ENCODE measurements around the gene ABHD6.
A peak's percentile ranks its signal among the peaks of the same experiment; 100 is the strongest.

Gene ABHD6

GRCh38 chr3:58250093-58250707 lies 12.6 kb downstream of the ABHD6 start:
- no peak overlapping the region for H3K27ac ChIP-seq (ENCODE audit: insufficient read depth in 1 of 2, low read depth in 1 of 2, low read length in 2 of 2, poor library complexity in 1 of 2, severe bottlenecking in 2 of 2)
- DNase-seq = no peak
- H3K27me3 ChIP-seq (replicated peaks in 2 of 5; ENCODE audit: control insufficient read depth in 4 of 5, insufficient read depth in 5 of 5, low read length in 4 of 5) = no peaks in the 10 kb centered on the region
- H3K36me3 ChIP-seq (ENCODE audit: control insufficient read depth in 4 of 4, insufficient read depth in 4 of 4, low read length in 3 of 4) = no peaks in the 10 kb centered on the region
- ChIA-PET POLR2A (interaction anchor here (0.7 kb wide), 1 partner anchor 27 kb away, joined by 3 read pairs; no protein-coding TSS in a partner anchor), CTCF (interaction anchor here (1.0 to 1.9 kb wide), 4 partner anchors 10 to 56 kb away, joined by 4 to 7 read pairs (median 4); partner anchors contain the start of genes HTD2 and RPP14)
- H3K4me1 ChIP-seq (ENCODE audit: control extremely low read depth in 1 of 4, control insufficient read depth in 4 of 4, insufficient read depth in 4 of 4, low read length in 3 of 4) = no peaks in the 10 kb centered on the region
- H3K9me3 ChIP-seq (ENCODE audit: control extremely low read depth in 1 of 5, control insufficient read depth in 4 of 5, insufficient read depth in 2 of 5, low read depth in 1 of 5, low read length in 4 of 5) = no peaks in the 10 kb centered on the region
- no peak overlapping the region for H3K4me3 ChIP-seq (ENCODE audit: control insufficient read depth in 1 of 7, extremely low read depth in 1 of 7, insufficient read depth in 4 of 7, low read depth in 2 of 7, low read length in 6 of 7)
- WGBS (ENCODE audit: insufficient coverage) = 96% methylated on average over 6 of the region's 8 CpGs

GRCh38 chr3:58251631-58252035 lies 14.0 kb downstream of the ABHD6 start:
- POLR2A ChIA-PET = no interaction called here

GRCh38 chr3:58254144-58254543 lies 16.6 kb downstream of the ABHD6 start:
- Histone ChIP-seq H3K4me3 (ENCODE audit: control insufficient read depth in 1 of 7, extremely low read depth in 1 of 7, insufficient read depth in 4 of 7, low read depth in 2 of 7, low read length in 6 of 7) (no peak overlapping the region), H3K27ac (ENCODE audit: insufficient read depth in 1 of 2, low read depth in 1 of 2, low read length in 2 of 2, poor library complexity in 1 of 2, severe bottlenecking in 2 of 2) (no peak overlapping the region), H3K9me3 (ENCODE audit: control extremely low read depth in 1 of 5, control insufficient read depth in 4 of 5, insufficient read depth in 2 of 5, low read depth in 1 of 5, low read length in 4 of 5) (no peaks in the 10 kb centered on the region), H3K36me3 (ENCODE audit: control insufficient read depth in 4 of 4, insufficient read depth in 4 of 4, low read length in 3 of 4) (peaks cover 3 to 9% (median 3%) of the 10 kb centered on the region in 4 experiments), H3K27me3 (replicated peaks in 2 of 5; ENCODE audit: control insufficient read depth in 4 of 5, insufficient read depth in 5 of 5, low read length in 4 of 5) (no peaks in the 10 kb centered on the region), H3K4me1 (ENCODE audit: control extremely low read depth in 1 of 4, control insufficient read depth in 4 of 4, insufficient read depth in 4 of 4, low read length in 3 of 4) (no peaks in the 10 kb centered on the region)
- ChIA-PET POLR2A (interaction anchor here (1.0 kb wide), 1 partner anchor 10 kb away, joined by 3 read pairs; no protein-coding TSS in a partner anchor), CTCF (interaction anchor here (0.6 to 1.0 kb wide), 2 partner anchors 16 to 48 kb away, joined by 3 read pairs; no protein-coding TSS in a partner anchor)
- DNase-seq = no peak
- 95% methylated on average over 4 of the region's 4 CpGs for WGBS (ENCODE audit: insufficient coverage)

More at GRCh38 chr3:58251631-58252035, 14.0 kb downstream of the ABHD6 start:
- Histone ChIP-seq H3K27ac (ENCODE audit: insufficient read depth in 1 of 2, low read depth in 1 of 2, low read length in 2 of 2, poor library complexity in 1 of 2, severe bottlenecking in 2 of 2) (no peak overlapping the region), H3K36me3 (ENCODE audit: control insufficient read depth in 4 of 4, insufficient read depth in 4 of 4, low read length in 3 of 4) (no peaks in the 10 kb centered on the region), H3K4me3 (ENCODE audit: control insufficient read depth in 1 of 7, extremely low read depth in 1 of 7, insufficient read depth in 4 of 7, low read depth in 2 of 7, low read length in 6 of 7) (no peak overlapping the region), H3K9me3 (ENCODE audit: control extremely low read depth in 1 of 5, control insufficient read depth in 4 of 5, insufficient read depth in 2 of 5, low read depth in 1 of 5, low read length in 4 of 5) (no peaks in the 10 kb centered on the region), H3K27me3 (replicated peaks in 2 of 5; ENCODE audit: control insufficient read depth in 4 of 5, insufficient read depth in 5 of 5, low read length in 4 of 5) (no peaks in the 10 kb centered on the region), H3K4me1 (ENCODE audit: control extremely low read depth in 1 of 4, control insufficient read depth in 4 of 4, insufficient read depth in 4 of 4, low read length in 3 of 4) (no peaks in the 10 kb centered on the region)
- CTCF ChIA-PET = interaction anchor here (0.6 kb wide), 2 partner anchors 11 to 1577 kb away, joined by 3 read pairs; no protein-coding TSS in a partner anchor
- no peak for DNase-seq
- WGBS (ENCODE audit: insufficient coverage) = 80% methylated on average over 1 of the region's 3 CpGs

GRCh38 chr3:58256061-58256460 lies 18.5 kb downstream of the ABHD6 start:
- no peak for DNase-seq
- Histone ChIP-seq H3K27me3 (replicated peaks in 2 of 5; ENCODE audit: control insufficient read depth in 4 of 5, insufficient read depth in 5 of 5, low read length in 4 of 5) (no peaks in the 10 kb centered on the region), H3K4me3 (ENCODE audit: control insufficient read depth in 1 of 7, extremely low read depth in 1 of 7, insufficient read depth in 4 of 7, low read depth in 2 of 7, low read length in 6 of 7) (no peak overlapping the region), H3K27ac (ENCODE audit: insufficient read depth in 1 of 2, low read depth in 1 of 2, low read length in 2 of 2, poor library complexity in 1 of 2, severe bottlenecking in 2 of 2) (no peak overlapping the region), H3K4me1 (ENCODE audit: control extremely low read depth in 1 of 4, control insufficient read depth in 4 of 4, insufficient read depth in 4 of 4, low read length in 3 of 4) (no peaks in the 10 kb centered on the region), H3K9me3 (ENCODE audit: control extremely low read depth in 1 of 5, control insufficient read depth in 4 of 5, insufficient read depth in 2 of 5, low read depth in 1 of 5, low read length in 4 of 5) (no peaks in the 10 kb centered on the region), H3K36me3 (ENCODE audit: control insufficient read depth in 4 of 4, insufficient read depth in 4 of 4, low read length in 3 of 4) (peaks cover 3 to 9% (median 3%) of the 10 kb centered on the region in 4 experiments)
- WGBS (ENCODE audit: insufficient coverage) = 90% methylated on average over 1 of the region's 1 CpG
- ChIA-PET POLR2A (no interaction called here), CTCF (no interaction called here)

GRCh38 chr3:58256511-58256910 lies 18.9 kb downstream of the ABHD6 start:
- Histone ChIP-seq H3K36me3 (ENCODE audit: control insufficient read depth in 4 of 4, insufficient read depth in 4 of 4, low read length in 3 of 4) (peaks cover 3 to 11% (median 3%) of the 10 kb centered on the region in 4 experiments), H3K9me3 (ENCODE audit: control extremely low read depth in 1 of 5, control insufficient read depth in 4 of 5, insufficient read depth in 2 of 5, low read depth in 1 of 5, low read length in 4 of 5) (no peaks in the 10 kb centered on the region), H3K4me1 (ENCODE audit: control extremely low read depth in 1 of 4, control insufficient read depth in 4 of 4, insufficient read depth in 4 of 4, low read length in 3 of 4) (no peaks in the 10 kb centered on the region), H3K27ac (ENCODE audit: insufficient read depth in 1 of 2, low read depth in 1 of 2, low read length in 2 of 2, poor library complexity in 1 of 2, severe bottlenecking in 2 of 2) (no peak overlapping the region), H3K4me3 (ENCODE audit: control insufficient read depth in 1 of 7, extremely low read depth in 1 of 7, insufficient read depth in 4 of 7, low read depth in 2 of 7, low read length in 6 of 7) (no peak overlapping the region), H3K27me3 (replicated peaks in 2 of 5; ENCODE audit: control insufficient read depth in 4 of 5, insufficient read depth in 5 of 5, low read length in 4 of 5) (no peaks in the 10 kb centered on the region)
- POLR2A ChIA-PET = no interaction called here
- WGBS (ENCODE audit: insufficient coverage) = no CpG with 5 or more reads among the region's 4 CpGs
- CTCF ChIA-PET = no interaction called here
- DNase-seq = no peak

GRCh38 chr3:58258392-58259055 lies 20.9 kb downstream of the ABHD6 start:
- peaks cover 3 to 11% (median 3%) of the 10 kb centered on the region in 4 experiments for H3K36me3 ChIP-seq (ENCODE audit: control insufficient read depth in 4 of 4, insufficient read depth in 4 of 4, low read length in 3 of 4)
- DNase-seq = no peak
- H3K27me3 ChIP-seq (replicated peaks in 2 of 5; ENCODE audit: control insufficient read depth in 4 of 5, insufficient read depth in 5 of 5, low read length in 4 of 5) = no peaks in the 10 kb centered on the region
- POLR2A ChIA-PET = no interaction called here
- CTCF ChIA-PET = interaction anchor here (0.9 kb wide), 1 partner anchor 59 kb away, joined by 3 read pairs; no protein-coding TSS in a partner anchor
- no peaks in the 10 kb centered on the region for H3K4me1 ChIP-seq (ENCODE audit: control extremely low read depth in 1 of 4, control insufficient read depth in 4 of 4, insufficient read depth in 4 of 4, low read length in 3 of 4)
- no peak overlapping the region for H3K27ac ChIP-seq (ENCODE audit: insufficient read depth in 1 of 2, low read depth in 1 of 2, low read length in 2 of 2, poor library complexity in 1 of 2, severe bottlenecking in 2 of 2)
- 95% methylated on average over 7 of the region's 10 CpGs for WGBS (ENCODE audit: insufficient coverage)
- no peaks in the 10 kb centered on the region for H3K9me3 ChIP-seq (ENCODE audit: control extremely low read depth in 1 of 5, control insufficient read depth in 4 of 5, insufficient read depth in 2 of 5, low read depth in 1 of 5, low read length in 4 of 5)
- H3K4me3 ChIP-seq (ENCODE audit: control insufficient read depth in 1 of 7, extremely low read depth in 1 of 7, insufficient read depth in 4 of 7, low read depth in 2 of 7, low read length in 6 of 7) = no peak overlapping the region

- Histone ChIP-seq H3K4me1 (ENCODE audit: control extremely low read depth in 1 of 4, control insufficient read depth in 4 of 4, insufficient read depth in 4 of 4, low read length in 3 of 4) (no peaks in the 10 kb centered on the region), H3K36me3 (ENCODE audit: control insufficient read depth in 4 of 4, insufficient read depth in 4 of 4, low read length in 3 of 4) (peaks cover 3 to 11% (median 3%) of the 10 kb centered on the region in 4 experiments), H3K9me3 (ENCODE audit: control extremely low read depth in 1 of 5, control insufficient read depth in 4 of 5, insufficient read depth in 2 of 5, low read depth in 1 of 5, low read length in 4 of 5) (no peaks in the 10 kb centered on the region), H3K27ac (ENCODE audit: insufficient read depth in 1 of 2, low read depth in 1 of 2, low read length in 2 of 2, poor library complexity in 1 of 2, severe bottlenecking in 2 of 2) (no peak overlapping the region), H3K4me3 (ENCODE audit: control insufficient read depth in 1 of 7, extremely low read depth in 1 of 7, insufficient read depth in 4 of 7, low read depth in 2 of 7, low read length in 6 of 7) (no peak overlapping the region), H3K27me3 (replicated peaks in 2 of 5; ENCODE audit: control insufficient read depth in 4 of 5, insufficient read depth in 5 of 5, low read length in 4 of 5) (no peaks in the 10 kb centered on the region)
- CTCF ChIA-PET = interaction anchor here (1.1 kb wide), 1 partner anchor 11 kb away, joined by 3 read pairs; no protein-coding TSS in a partner anchor
- POLR2A ChIA-PET = no interaction called here
- DNase-seq = peak; percentile 15 to 75 (median 58)
- WGBS (ENCODE audit: insufficient coverage) = 95% methylated on average over 3 of the region's 6 CpGs
These were observed 22.7 kb downstream of the ABHD6 start for GRCh38 chr3:58260261-58260731.
